Neural cell (in vitro differentiated cells): Measurements from ENCODE around the gene CCSAP. TPM values are rescaled to one million over a fixed set of nuclear protein-coding genes. Genes with fewer than 3 reads are reported as not detected.

Experiments used
- H2AFZ ChIP-seq: fragments of 200-600, 300-800 bp; sonication (generic), shearing (Covaris generic); 2 replicates; pipeline ENCODE4 v1.6.0; 2014; ENCODE audit warnings: low read depth, mild to moderate bottlenecking, antibody characterized with exemption, low read length, moderate library complexity
- H3F3A ChIP-seq: fragments of 200-600 bp; shearing (Covaris generic); 2 replicates; pipeline ENCODE4 v1.6.1; 2016; ENCODE audit warnings: mild to moderate bottlenecking, moderate library complexity, mixed read lengths, antibody characterized with exemption, low read length; ENCODE audit not compliant: insufficient read depth, poor library complexity, severe bottlenecking
- H3K27ac ChIP-seq: fragments of 200-600, 300-800 bp; sonication (generic), shearing (Covaris generic); 2 replicates; pipeline ENCODE4 v1.5.1; 2014; ENCODE audit warnings: mild to moderate bottlenecking, low read length, moderate library complexity
- H3K27me3 ChIP-seq: fragments of 300-800, 200-600 bp; sonication (generic), shearing (Covaris generic); 2 replicates; pipeline ENCODE4 v1.6.0; 2014; ENCODE audit warnings: mild to moderate bottlenecking, low read depth, low read length, moderate library complexity; ENCODE audit not compliant: insufficient read depth
- H3K36me3 ChIP-seq: fragments of 300-800, 200-600 bp; sonication (generic), shearing (Covaris generic); 2 replicates; pipeline ENCODE4 v1.5.1; 2014; ENCODE audit warnings: mild to moderate bottlenecking, antibody characterized with exemption, low read length, moderate library complexity; ENCODE audit not compliant: insufficient read depth
- H3K4me2 ChIP-seq: fragments of 300-800, 200-600 bp; sonication (generic), shearing (Covaris generic); 2 replicates; pipeline ENCODE4 v1.6.0; 2014; ENCODE audit warnings: mild to moderate bottlenecking, low read length
- H3K4me3 ChIP-seq: fragments of 300-800, 200-600 bp; sonication (generic), shearing (Covaris generic); 2 replicates; pipeline ENCODE4 v1.5.1; 2014; ENCODE audit warnings: mild to moderate bottlenecking, low read length, moderate library complexity
- H3K79me2 ChIP-seq: fragments of 200-600 bp; shearing (Covaris generic); replicated peaks from 2 replicates; pipeline ENCODE4 v1.6.0; 2014; ENCODE audit warnings: mild to moderate bottlenecking, low read length, moderate library complexity; ENCODE audit not compliant: insufficient read depth
- H3K9ac ChIP-seq: fragments of 300-800, 200-600 bp; sonication (generic), shearing (Covaris generic); 2 replicates; pipeline ENCODE4 v1.6.1; 2016; ENCODE audit warnings: mild to moderate bottlenecking, low read length, mixed read lengths
- H3K9me2 ChIP-seq: fragments of 200-600 bp; shearing (Covaris generic); 2 replicates; pipeline ENCODE4 v1.6.1; 2016; ENCODE audit warnings: mild to moderate bottlenecking, low read length, mixed read lengths; ENCODE audit not compliant: insufficient read depth
- H3K9me3 ChIP-seq: fragments of 200-600, 300-800 bp; sonication (generic), shearing (Covaris generic); 2 replicates; pipeline ENCODE4 v1.6.1; 2016; ENCODE audit warnings: mild to moderate bottlenecking, mixed run types, low read length, moderate library complexity, mixed read lengths
- H4K20me1 ChIP-seq: fragments of 200-600 bp; shearing (Covaris generic); 2 replicates; pipeline ENCODE4 v1.6.1; 2016; ENCODE audit warnings: mild to moderate bottlenecking, mixed run types; ENCODE audit not compliant: insufficient read depth
- CTCF ChIP-seq: fragments of 450-650 bp; IDR thresholded peaks from 2 replicates; pipeline ENCODE4 v1.5.1; 2014; ENCODE audit warnings: antibody characterized with exemption, mild to moderate bottlenecking, moderate library complexity; ENCODE audit not compliant: poor library complexity, severe bottlenecking
- EP300 ChIP-seq: fragments of 450-650 bp; conservative IDR thresholded peaks from 2 replicates; pipeline ENCODE4 v1.6.1; 2014; ENCODE audit warnings: antibody characterized with exemption, mild to moderate bottlenecking, moderate library complexity; ENCODE audit not compliant: poor library complexity, severe bottlenecking
- EZH2 ChIP-seq: fragments of 200-600, 300-800 bp; shearing (Covaris generic), sonication (generic); IDR thresholded peaks from 2 replicates; pipeline ENCODE4 v1.6.1; 2014; ENCODE audit warnings: antibody characterized with exemption, low read length, borderline replicate concordance, mild to moderate bottlenecking; ENCODE audit not compliant: insufficient read depth, poor library complexity, severe bottlenecking
- MXI1 ChIP-seq: fragments of 450-650 bp; conservative IDR thresholded peaks from 2 replicates; pipeline ENCODE4 v1.6.1; 2014; ENCODE audit warnings: antibody characterized with exemption, mild to moderate bottlenecking; ENCODE audit not compliant: poor library complexity, severe bottlenecking
- POLR2AphosphoS5 ChIP-seq: IDR thresholded peaks from 2 replicates; pipeline ENCODE4 v1.6.1; 2012
- RAD21 ChIP-seq: fragments of 450-650 bp; conservative IDR thresholded peaks from 2 replicates; pipeline ENCODE4 v1.6.1; 2014; ENCODE audit warnings: antibody characterized with exemption, mild to moderate bottlenecking, moderate library complexity
- REST ChIP-seq: IDR thresholded peaks from 2 replicates; pipeline ENCODE4 v1.6.1; 2012; ENCODE audit warnings: borderline replicate concordance
- SMC3 ChIP-seq: fragments of 450-650 bp; conservative IDR thresholded peaks from 2 replicates; pipeline ENCODE4 v1.6.1; 2014; ENCODE audit warnings: antibody characterized with exemption, mild to moderate bottlenecking, moderate library complexity; ENCODE audit not compliant: poor library complexity
- TAF1 ChIP-seq: IDR thresholded peaks from 2 replicates; pipeline ENCODE4 v1.6.1; 2012; ENCODE audit warnings: low read depth
- polyA plus RNA-seq: library from polyadenylated mRNA; depleted of rRNA; stranded (reverse); fragments of >200 nt; gene quantifications from 2 replicates; pipeline ENCODE4 v1.2.3, GENCODE V29; 2014

Gene CCSAP
- polyA plus RNA-seq, 1 donor from 2014 or later, result 66.7 TPM

- Histone ChIP-seq H3K4me3 (no peak overlapping the region), H3K36me3 (no peaks in the 10 kb centered on the region), H3K4me2 (no peak overlapping the region), H3K9me3 (no peaks in the 10 kb centered on the region), H4K20me1 (no peaks in the 10 kb centered on the region), H3K9ac (no peak overlapping the region), H3K79me2 (no peaks in the 10 kb centered on the region), H3K9me2 (no peaks in the 10 kb centered on the region), H3K27me3 (no peaks in the 10 kb centered on the region), H2AFZ (no peak overlapping the region), H3K27ac (no peak overlapping the region), H3F3A (no peaks in the 10 kb centered on the region)
- TF ChIP-seq SMC3, result no peak
- no peak for TF ChIP-seq MXI1
- TF ChIP-seq CTCF, result no peak
- no peak for TF ChIP-seq REST
- no peak for TF ChIP-seq EZH2
- TF ChIP-seq POLR2AphosphoS5, result no peak
- TF ChIP-seq RAD21, result no peak
- no peak for TF ChIP-seq EP300
- TF ChIP-seq TAF1, result no peak
Observed at GRCh38 chr1:229310833-229311232, 32.0 kb downstream of the CCSAP start.

- TF ChIP-seq SMC3 (no peak), EZH2 (no peak), POLR2AphosphoS5 (no peak), CTCF (no peak), REST (no peak), TAF1 (no peak), EP300 (no peak), MXI1 (no peak), RAD21 (no peak)
- H3K27ac ChIP-seq, result no peak overlapping the region
- H3K27me3 ChIP-seq, result no peaks in the 10 kb centered on the region
- no peak overlapping the region for H2AFZ ChIP-seq
- H3K9me3 ChIP-seq, result no peaks in the 10 kb centered on the region
- no peaks in the 10 kb centered on the region for H3F3A ChIP-seq
- peaks cover 4% of the 10 kb centered on the region for H3K36me3 ChIP-seq
- no peaks in the 10 kb centered on the region for H3K9me2 ChIP-seq
- H3K4me3 ChIP-seq, result no peak overlapping the region
- H3K9ac ChIP-seq, result no peak overlapping the region
- H4K20me1 ChIP-seq, result peaks cover 2% of the 10 kb centered on the region
- no peak overlapping the region for H3K4me2 ChIP-seq
- no peaks in the 10 kb centered on the region for H3K79me2 ChIP-seq
Observed at GRCh38 chr1:229309684-229310083, 33.2 kb downstream of the CCSAP start.
